ENCODE data around the gene SPAG9. TPM values are rescaled to one million over a fixed set of nuclear protein-coding genes. Genes with fewer than 3 reads are reported as not detected.

Gene SPAG9
- total and polyA plus RNA-seq, 2 donors from 2014 or later: 15.4 to 93.3 TPM

- H3K4me1 ChIP-seq (ENCODE audit: control insufficient read depth in 2 of 3, insufficient read depth in 2 of 3, low read depth in 1 of 3, low read length in 3 of 3): peaks cover 2 to 11% (median 7%) of the 10 kb centered on the region in 3 donors
- H3K4me3 ChIP-seq (ENCODE audit: low read length in 3 of 3): no peak overlapping the region
- DNase-seq (no peak), FAIRE-seq (no peak)
- H3K27ac ChIP-seq (ENCODE audit: low read depth in 2 of 2, low read length in 2 of 2): no peak overlapping the region
- H3K9me3 ChIP-seq (ENCODE audit: control insufficient read depth in 2 of 3, insufficient read depth in 1 of 3, low read length in 3 of 3): no peaks in the 10 kb centered on the region
- intact Hi-C loops (cut with DNase I): no loop called here
- no peak overlapping the region for H3K9ac ChIP-seq (ENCODE audit: low read length in 3 of 3)
- no peak for TF ChIP-seq CTCF (IDR thresholded peaks at IDR 0.05; ENCODE audit: borderline replicate concordance, extremely low read depth, insufficient read depth)
- no peaks in the 10 kb centered on the region for H3K27me3 ChIP-seq (ENCODE audit: control insufficient read depth, insufficient read depth, low read length)
- H3K36me3 ChIP-seq (ENCODE audit: control insufficient read depth in 2 of 3, insufficient read depth in 3 of 3, low read length in 3 of 3): no peaks in the 10 kb centered on the region
Measured at GRCh38 chr17:51088287-51088686, 32.4 kb downstream of the SPAG9 start.

GRCh38 chr17:51087072-51087757, 33.5 kb downstream of the SPAG9 start:
- H3K9me3 ChIP-seq (ENCODE audit: control insufficient read depth in 2 of 3, insufficient read depth in 1 of 3, low read length in 3 of 3): no peaks in the 10 kb centered on the region
- intact Hi-C loops (cut with DNase I): no loop called here
- H3K4me3 ChIP-seq (ENCODE audit: low read length in 3 of 3): no peak overlapping the region
- no peak for TF ChIP-seq CTCF (IDR thresholded peaks at IDR 0.05; ENCODE audit: borderline replicate concordance, extremely low read depth, insufficient read depth)
- DNase-seq: no peak
- no peaks in the 10 kb centered on the region for H3K27me3 ChIP-seq (ENCODE audit: control insufficient read depth, insufficient read depth, low read length)
- no peak for FAIRE-seq
- H3K9ac ChIP-seq (ENCODE audit: low read length in 3 of 3): no peak overlapping the region
- peaks cover 2 to 10% (median 7%) of the 10 kb centered on the region in 3 donors for H3K4me1 ChIP-seq (ENCODE audit: control insufficient read depth in 2 of 3, insufficient read depth in 2 of 3, low read depth in 1 of 3, low read length in 3 of 3)
- no peak overlapping the region for H3K27ac ChIP-seq (ENCODE audit: low read depth in 2 of 2, low read length in 2 of 2)
- no peaks in the 10 kb centered on the region for H3K36me3 ChIP-seq (ENCODE audit: control insufficient read depth in 2 of 3, insufficient read depth in 3 of 3, low read length in 3 of 3)

- H3K9me3 ChIP-seq (ENCODE audit: control insufficient read depth in 2 of 3, insufficient read depth in 1 of 3, low read length in 3 of 3): no peaks in the 10 kb centered on the region
Measured at GRCh38 chr17:51085150-51085805, 35.4 kb downstream of the SPAG9 start.

More at GRCh38 chr17:51085150-51085805, 35.4 kb downstream of the SPAG9 start:
- intact Hi-C loops (cut with DNase I): no loop called here
- Histone ChIP-seq H3K9ac (ENCODE audit: low read length in 3 of 3) (no peak overlapping the region), H3K27ac (ENCODE audit: low read depth in 2 of 2, low read length in 2 of 2) (no peak overlapping the region), H3K4me3 (ENCODE audit: low read length in 3 of 3) (no peak overlapping the region), H3K36me3 (ENCODE audit: control insufficient read depth in 2 of 3, insufficient read depth in 3 of 3, low read length in 3 of 3) (no peaks in the 10 kb centered on the region), H3K4me1 (ENCODE audit: control insufficient read depth in 2 of 3, insufficient read depth in 2 of 3, low read depth in 1 of 3, low read length in 3 of 3) (peaks cover 0 to 3% (median 0%) of the 10 kb centered on the region in 3 donors), H3K27me3 (ENCODE audit: control insufficient read depth, insufficient read depth, low read length) (no peaks in the 10 kb centered on the region)
- TF ChIP-seq CTCF (IDR thresholded peaks at IDR 0.05; ENCODE audit: borderline replicate concordance, extremely low read depth, insufficient read depth): no peak
- no peak for FAIRE-seq
- DNase-seq: no peak
